ENCODE results near the gene ARL8A. TPM values are rescaled to one million over a fixed set of nuclear protein-coding genes. Genes with fewer than 3 reads are reported as not detected.

ARL8A gene
- 15.9 and 29.1 TPM in 2 replicates for total RNA-seq

DNA sequence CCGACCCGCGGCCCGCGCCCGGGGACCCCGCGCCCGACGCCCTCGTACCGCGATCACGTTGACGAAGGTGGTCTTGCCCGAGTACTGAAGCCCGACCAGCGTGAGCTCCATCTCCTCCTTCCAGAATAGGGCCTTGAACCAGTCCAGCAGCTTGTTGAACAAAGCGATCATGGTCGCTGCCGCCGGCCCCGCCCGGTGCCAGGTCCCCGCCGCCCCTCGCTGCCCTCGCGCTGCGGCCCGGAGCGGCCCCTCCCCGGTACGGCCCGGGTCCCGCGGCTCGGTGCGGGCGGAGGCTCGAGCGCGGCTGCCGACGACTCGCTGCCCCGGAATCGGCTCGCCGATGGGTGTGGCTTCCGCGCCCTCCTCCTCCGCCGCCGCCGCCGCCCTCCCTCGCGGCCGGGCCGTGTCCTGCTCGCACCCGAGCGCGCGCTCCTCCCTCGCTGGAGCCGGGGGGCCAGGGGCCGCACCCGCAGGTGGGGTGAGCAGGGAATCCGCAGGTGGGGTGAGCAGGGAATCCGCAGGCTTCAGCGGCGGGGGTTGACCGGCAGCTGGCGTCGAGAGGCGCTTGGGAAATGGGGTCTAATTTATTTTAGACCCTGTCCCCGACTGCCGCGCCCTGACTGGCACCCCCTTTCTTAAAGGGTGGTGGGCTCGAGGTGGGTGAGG, at the start of gene ARL8A:
Gene ARL8A (minus strand): TSS at position 336 of the 666 bp plus-strand sequence. CDS start 165 bp downstream, at position 171.

DNA sequence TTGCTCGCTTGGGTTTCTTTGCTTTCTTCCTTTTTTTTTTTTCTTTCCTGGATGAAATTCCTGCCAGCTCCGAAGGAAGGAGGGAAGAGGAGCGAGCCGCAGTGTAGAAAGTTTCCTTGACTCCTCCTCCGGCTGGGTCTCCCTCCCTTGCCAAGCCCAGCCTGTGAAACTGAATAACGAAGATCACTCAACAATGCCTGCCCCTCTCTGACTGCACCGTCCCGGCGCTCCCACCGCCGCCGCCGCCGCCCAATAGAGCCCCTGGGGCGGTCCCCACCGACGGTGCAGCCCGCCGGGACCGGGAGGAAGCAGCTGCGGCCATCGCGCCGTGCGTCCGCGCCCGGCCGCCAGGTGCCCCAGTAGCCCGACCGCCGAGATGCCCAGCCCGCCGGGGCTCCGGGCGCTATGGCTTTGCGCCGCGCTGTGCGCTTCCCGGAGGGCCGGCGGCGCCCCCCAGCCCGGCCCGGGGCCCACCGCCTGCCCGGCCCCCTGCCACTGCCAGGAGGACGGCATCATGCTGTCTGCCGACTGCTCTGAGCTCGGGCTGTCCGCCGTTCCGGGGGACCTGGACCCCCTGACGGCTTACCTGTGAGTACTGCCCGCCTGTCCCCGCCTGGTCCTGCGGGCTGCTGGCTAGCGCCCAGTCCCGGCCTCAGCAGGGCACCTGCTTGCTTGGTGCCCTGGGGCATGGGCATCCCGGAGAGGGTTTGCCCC, 49.2 kb upstream of the ARL8A start, which contains the start of gene LGR6:
Gene LGR6 (plus strand): TSS at position 186 of the 714 bp plus-strand sequence. CDS start 191 bp downstream, at position 377.

DNA sequence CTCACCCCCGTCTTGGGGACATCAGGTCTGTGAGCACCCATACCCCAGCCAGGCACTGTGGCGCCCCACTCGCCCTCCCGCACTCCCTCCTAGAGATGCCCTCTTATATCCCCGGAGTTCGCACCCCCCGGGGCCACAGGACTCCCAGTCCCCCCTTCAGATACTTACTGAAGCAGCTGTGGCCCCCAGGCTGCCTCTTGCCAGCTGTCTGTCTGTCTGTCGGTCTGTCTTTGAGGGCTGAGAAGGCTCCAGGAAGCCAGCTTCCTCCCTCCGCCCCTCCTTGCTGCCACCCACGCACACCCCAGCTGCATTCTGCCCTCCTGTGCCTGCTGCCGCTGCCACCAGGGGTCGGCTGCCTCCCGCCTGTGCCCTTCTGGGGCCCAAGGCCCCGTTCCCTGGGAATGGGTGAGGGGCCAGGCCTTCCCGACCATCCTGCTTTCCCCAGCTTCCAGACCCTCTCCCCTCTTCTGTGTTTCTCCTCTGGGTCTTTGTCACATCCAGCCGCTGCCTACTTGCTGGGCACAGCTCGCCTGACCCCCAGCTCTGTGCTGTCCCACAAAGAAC, 15.9 kb upstream of the ARL8A start, which contains the start of gene PTPN7:
Gene PTPN7 (minus strand): TSS at position 226 of the 564 bp plus-strand sequence. CDS start 1,200 bp downstream, outside the sequence.

DNA sequence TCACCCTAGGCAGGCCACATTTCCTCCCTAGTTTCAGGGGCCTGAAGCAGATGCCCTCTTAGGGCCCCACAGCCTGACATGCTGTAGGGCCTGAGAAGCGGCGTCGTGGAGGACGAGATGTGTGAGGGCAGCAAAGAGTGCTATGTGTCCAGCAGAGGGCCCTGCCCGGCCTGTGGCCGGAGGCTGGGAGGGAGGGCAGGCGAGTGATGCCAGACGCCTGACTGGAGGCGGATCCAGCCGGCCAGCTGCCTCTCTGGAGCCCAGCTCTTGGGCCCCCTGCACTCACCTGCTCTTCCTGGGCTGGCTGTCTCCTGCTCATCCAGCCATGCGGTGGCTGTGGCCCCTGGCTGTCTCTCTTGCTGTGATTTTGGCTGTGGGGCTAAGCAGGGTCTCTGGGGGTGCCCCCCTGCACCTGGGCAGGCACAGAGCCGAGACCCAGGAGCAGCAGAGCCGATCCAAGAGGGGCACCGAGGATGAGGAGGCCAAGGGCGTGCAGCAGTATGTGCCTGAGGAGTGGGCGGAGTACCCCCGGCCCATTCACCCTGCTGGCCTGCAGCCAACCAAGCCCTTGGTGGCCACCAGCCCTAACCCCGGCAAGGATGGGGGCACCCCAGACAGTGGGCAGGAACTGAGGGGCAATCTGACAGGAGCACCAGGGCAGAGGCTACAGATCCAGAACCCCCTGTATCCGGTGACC, 21.8 kb downstream of the ARL8A start, which contains the start of gene GPR37L1:
Gene GPR37L1 (plus strand): TSS at position 279 of the 697 bp plus-strand sequence. CDS start 47 bp downstream, at position 326.

Other genes starting within 250 kb of the ARL8A start
- under 0.01 and 0.32 TPM in 2 replicates for gene LMOD1, start 198.2 kb downstream of the ARL8A start, total RNA-seq
- 50.3 and 66.6 TPM in 2 replicates for gene TIMM17A, start 189.2 kb downstream of the ARL8A start, total RNA-seq
- 33.0 and 41.5 TPM in 2 replicates for gene RNPEP, start 162.1 kb downstream of the ARL8A start, total RNA-seq
- gene ELF3, start 134.2 kb downstream of the ARL8A start, total RNA-seq, result under 0.01 and 0.13 TPM in 2 replicates
- gene GPR37L1, start 21.8 kb downstream of the ARL8A start, total RNA-seq, result not detected in 2 replicates
- gene PTPN7, start 15.9 kb upstream of the ARL8A start, total RNA-seq, result 0.13 and 0.49 TPM in 2 replicates
- gene LGR6, start 49.1 kb upstream of the ARL8A start, total RNA-seq, result not detected in 2 replicates
- 13.1 and 25.7 TPM in 2 replicates for gene UBE2T, start 197.2 kb upstream of the ARL8A start, total RNA-seq
- 4.9 and 17.5 TPM in 2 replicates for gene PPP1R12B, start 204.0 kb upstream of the ARL8A start, total RNA-seq

All from bladder microvascular endothelial cell (primary cell).